SU-DHL-6 (cell line): Measurements from ENCODE around the gene RASD1.

Experiments
- H2AFZ ChIP-seq: fragments of 200-600 bp; sonication (generic); 2 replicates; pipeline ENCODE4 v1.6.1; 2014; ENCODE audit warnings: low read depth, mild to moderate bottlenecking, moderate library complexity, mixed read lengths, antibody characterized with exemption, low read length; ENCODE audit not compliant: severe bottlenecking
- H3F3A ChIP-seq: fragments of 200-600 bp; shearing (Covaris generic); 2 replicates; pipeline ENCODE4 v1.6.0; 2016; ENCODE audit warnings: antibody characterized with exemption, mild to moderate bottlenecking; ENCODE audit not compliant: insufficient read depth
- H3K27ac ChIP-seq: fragments of 200-600 bp; sonication (generic); 2 replicates; pipeline ENCODE4 v1.5.1; 2016; ENCODE audit warnings: low read depth, mild to moderate bottlenecking, low read length, moderate library complexity, mixed read lengths
- H3K27me3 ChIP-seq: fragments of 200-600 bp; sonication (generic), shearing (Covaris generic); 2 replicates; pipeline ENCODE4 v1.6.0; 2014; ENCODE audit warnings: mild to moderate bottlenecking, low read length
- H3K36me3 ChIP-seq: fragments of 200-600 bp; sonication (generic); 2 replicates; pipeline ENCODE4 v1.6.1; 2014; ENCODE audit warnings: mild to moderate bottlenecking, low read length, mixed read lengths
- H3K4me2 ChIP-seq: fragments of 300-600, 200-600 bp; shearing (Covaris generic), sonication (generic); 2 replicates; pipeline ENCODE4 v1.6.0; 2014; ENCODE audit warnings: low read length, low read depth, mild to moderate bottlenecking; ENCODE audit not compliant: poor library complexity, severe bottlenecking
- H3K4me3 ChIP-seq: fragments of 200-600 bp; sonication (generic); 2 replicates; pipeline ENCODE4 v1.5.1; 2014; ENCODE audit warnings: antibody characterized with exemption, low read length, mild to moderate bottlenecking, mixed read lengths; ENCODE audit not compliant: insufficient read depth, poor library complexity, severe bottlenecking
- H3K79me2 ChIP-seq: fragments of 200-600 bp; sonication (generic); 2 replicates; pipeline ENCODE4 v1.6.1; 2014; ENCODE audit warnings: mild to moderate bottlenecking, low read length, moderate library complexity; ENCODE audit not compliant: insufficient read depth
- H3K9ac ChIP-seq: fragments of 200-600 bp; sonication (generic); 2 replicates; pipeline ENCODE4 v1.7.0; 2014; ENCODE audit warnings: mild to moderate bottlenecking, low read length
- H3K9me2 ChIP-seq: fragments of 200-600 bp; sonication (generic); replicated peaks from 2 replicates; pipeline ENCODE4 v1.6.1; 2014; ENCODE audit warnings: low read length; ENCODE audit not compliant: insufficient read depth
- H3K9me3 ChIP-seq: fragments of 200-600 bp; sonication (generic); 2 replicates; pipeline ENCODE4 v1.6.1; 2014; ENCODE audit warnings: low read length, mixed read lengths; ENCODE audit not compliant: insufficient read depth
- H4K20me1 ChIP-seq: fragments of 200-600 bp; sonication (generic); 2 replicates; pipeline ENCODE4 v1.6.1; 2014; ENCODE audit warnings: low read depth, mild to moderate bottlenecking, antibody characterized with exemption, low read length, moderate library complexity, mixed read lengths
- EZH2phosphoT487 ChIP-seq: fragments of 200-600 bp; sonication (generic), shearing (Covaris generic); conservative IDR thresholded peaks from 2 replicates; pipeline ENCODE4 v1.6.1; 2018; ENCODE audit warnings: mild to moderate bottlenecking, antibody characterized with exemption, low read length, moderate library complexity, mixed read lengths
- TF ChIP-seq, protein P1 (sequence below): fragments of 200-600 bp; sonication (generic); IDR thresholded peaks from one replicate; pipeline ENCODE4 v1.5.1; 2017; ENCODE audit warnings: antibody characterized with exemption, mild to moderate bottlenecking, low read length, moderate library complexity; ENCODE audit not compliant: insufficient read depth, poor library complexity, severe bottlenecking

Gene RASD1

DNA sequence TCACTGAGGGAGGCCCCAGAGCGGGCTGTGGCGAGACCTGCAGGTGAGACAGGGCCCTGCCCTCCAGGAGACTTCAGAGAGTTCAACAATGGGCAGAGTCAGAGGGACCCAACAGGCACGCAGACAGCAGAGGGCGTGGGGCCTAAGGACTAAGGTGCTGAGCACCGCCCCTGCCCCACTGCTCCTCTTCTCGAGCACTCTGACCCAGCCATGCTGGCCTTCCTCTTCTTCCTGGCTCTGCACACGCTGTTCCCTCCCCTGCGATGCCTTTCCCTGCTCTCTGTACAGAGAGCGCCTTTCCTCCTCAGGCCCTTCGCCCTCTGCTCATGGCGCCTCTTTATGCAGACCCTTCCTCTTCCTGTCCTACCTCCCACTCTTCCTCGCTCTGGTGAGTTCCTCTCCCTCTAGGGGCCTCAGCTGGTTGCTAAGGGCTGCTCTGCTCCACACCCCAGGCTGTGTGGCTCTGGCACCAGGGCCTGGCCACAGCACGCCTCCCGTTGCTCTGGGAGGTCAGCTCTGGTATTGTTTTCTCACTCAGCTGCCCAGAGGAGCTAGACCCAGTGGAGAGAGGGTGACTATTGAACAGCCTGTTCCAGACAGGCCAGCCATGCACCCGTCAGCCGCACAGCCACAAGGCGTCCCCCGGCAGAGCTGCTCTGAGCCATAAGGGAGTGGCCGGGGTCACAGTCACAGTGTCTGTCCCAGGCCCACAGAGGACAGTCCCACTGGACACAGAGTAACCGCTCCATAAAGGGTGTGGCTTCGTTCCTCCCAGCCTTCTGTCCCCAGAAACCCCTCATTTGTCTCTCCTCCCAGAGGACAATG is 13.6 kb upstream of the RASD1 start:
- TF ChIP-seq EZH2phosphoT487: no peak
- TF ChIP-seq, protein P1, sequence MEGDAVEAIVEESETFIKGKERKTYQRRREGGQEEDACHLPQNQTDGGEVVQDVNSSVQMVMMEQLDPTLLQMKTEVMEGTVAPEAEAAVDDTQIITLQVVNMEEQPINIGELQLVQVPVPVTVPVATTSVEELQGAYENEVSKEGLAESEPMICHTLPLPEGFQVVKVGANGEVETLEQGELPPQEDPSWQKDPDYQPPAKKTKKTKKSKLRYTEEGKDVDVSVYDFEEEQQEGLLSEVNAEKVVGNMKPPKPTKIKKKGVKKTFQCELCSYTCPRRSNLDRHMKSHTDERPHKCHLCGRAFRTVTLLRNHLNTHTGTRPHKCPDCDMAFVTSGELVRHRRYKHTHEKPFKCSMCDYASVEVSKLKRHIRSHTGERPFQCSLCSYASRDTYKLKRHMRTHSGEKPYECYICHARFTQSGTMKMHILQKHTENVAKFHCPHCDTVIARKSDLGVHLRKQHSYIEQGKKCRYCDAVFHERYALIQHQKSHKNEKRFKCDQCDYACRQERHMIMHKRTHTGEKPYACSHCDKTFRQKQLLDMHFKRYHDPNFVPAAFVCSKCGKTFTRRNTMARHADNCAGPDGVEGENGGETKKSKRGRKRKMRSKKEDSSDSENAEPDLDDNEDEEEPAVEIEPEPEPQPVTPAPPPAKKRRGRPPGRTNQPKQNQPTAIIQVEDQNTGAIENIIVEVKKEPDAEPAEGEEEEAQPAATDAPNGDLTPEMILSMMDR: no peak
- Histone ChIP-seq H3K27ac (no peak overlapping the region), H3K9me3 (no peaks in the 10 kb centered on the region), H2AFZ (no peak overlapping the region), H3K79me2 (no peaks in the 10 kb centered on the region), H3K9ac (no peak overlapping the region), H3K4me3 (no peak overlapping the region), H4K20me1 (no peaks in the 10 kb centered on the region), H3K9me2 (no peaks in the 10 kb centered on the region), H3K4me2 (no peak overlapping the region), H3F3A (no peaks in the 10 kb centered on the region), H3K36me3 (no peaks in the 10 kb centered on the region), H3K27me3 (no peaks in the 10 kb centered on the region)

DNA sequence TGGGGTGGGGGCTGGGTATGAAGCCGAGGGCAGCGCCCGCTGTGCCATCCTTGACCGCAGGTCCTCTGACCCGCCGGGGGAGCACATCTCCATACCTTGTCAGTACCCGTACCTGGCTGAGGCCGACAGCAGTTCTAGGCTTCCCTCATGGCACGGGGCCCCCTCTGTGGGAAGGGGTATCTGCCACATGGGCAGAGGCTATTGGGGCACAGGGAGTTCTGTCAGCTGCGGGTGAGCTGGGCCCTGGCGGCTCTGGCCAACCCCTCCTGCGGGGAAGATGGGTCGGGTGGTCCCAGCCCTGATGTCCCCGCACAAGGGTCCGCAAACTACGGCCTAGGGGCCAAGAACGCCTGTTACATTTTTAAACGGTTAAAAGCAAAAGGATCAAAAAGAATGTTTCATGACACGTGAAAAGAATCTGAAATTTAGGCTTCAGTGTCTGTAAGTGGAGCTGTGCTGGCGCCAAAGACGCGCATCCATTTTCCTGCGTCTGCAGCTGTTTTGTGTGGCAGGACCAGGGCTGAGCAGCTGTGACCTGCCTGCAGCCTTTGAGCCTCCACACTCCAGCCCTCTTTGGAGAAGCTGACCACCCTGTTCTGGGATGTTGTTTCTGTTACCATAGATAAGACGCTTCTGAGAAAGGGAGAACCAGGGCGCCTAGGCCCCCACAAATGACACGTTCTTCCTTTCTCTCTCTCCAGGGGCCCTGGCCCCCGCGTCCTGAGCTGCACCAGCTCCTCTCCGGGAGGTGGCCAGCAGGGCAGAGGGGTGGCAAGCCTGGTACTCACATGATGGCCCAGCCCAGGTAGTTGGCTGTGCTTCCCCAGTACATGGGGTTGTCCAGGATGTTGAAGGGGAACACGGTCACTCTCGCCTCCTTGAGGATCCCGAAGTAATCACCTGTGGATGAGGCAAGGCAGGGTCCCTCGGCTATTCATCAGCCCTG is 12.7 kb upstream of the RASD1 start:
- Histone ChIP-seq H3K9ac (no peak overlapping the region), H2AFZ (no peak overlapping the region), H3K4me3 (no peak overlapping the region), H3K36me3 (no peaks in the 10 kb centered on the region), H3K27me3 (no peaks in the 10 kb centered on the region), H3F3A (no peaks in the 10 kb centered on the region), H3K4me2 (no peak overlapping the region), H3K9me2 (no peaks in the 10 kb centered on the region), H4K20me1 (no peaks in the 10 kb centered on the region), H3K79me2 (no peaks in the 10 kb centered on the region), H3K27ac (no peak overlapping the region), H3K9me3 (no peaks in the 10 kb centered on the region)
- TF ChIP-seq, protein P1: no peak
- no peak for TF ChIP-seq EZH2phosphoT487

DNA sequence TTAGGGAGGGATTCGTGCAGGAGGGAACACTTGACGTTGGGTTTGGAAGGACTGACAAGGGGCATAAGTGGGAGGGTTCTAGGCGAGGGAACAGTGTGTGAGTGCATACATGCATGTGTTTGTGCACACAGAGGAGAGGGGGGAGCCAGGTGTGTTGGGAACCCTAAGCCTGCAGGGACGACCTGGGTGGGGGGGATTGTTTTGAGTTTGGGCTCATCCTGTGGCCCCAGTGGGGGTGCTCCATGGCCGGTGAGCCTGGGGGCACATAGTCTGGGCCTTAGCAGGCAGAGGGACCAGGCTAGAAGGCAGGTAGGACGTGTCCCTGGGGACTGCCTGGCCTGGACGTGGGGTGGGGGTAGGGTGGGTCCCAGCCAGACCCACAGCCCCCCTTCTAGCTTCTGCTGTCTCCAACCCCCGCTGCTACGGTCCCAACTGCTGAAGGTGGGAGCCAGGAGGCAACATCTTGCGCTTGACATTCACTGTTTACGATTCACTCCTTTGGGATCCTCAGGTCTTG is 11.9 kb upstream of the RASD1 start:
- Histone ChIP-seq H3K4me3 (no peak overlapping the region), H3K9me2 (no peaks in the 10 kb centered on the region), H3K9ac (no peak overlapping the region), H3K27me3 (no peaks in the 10 kb centered on the region), H3K27ac (no peak overlapping the region), H4K20me1 (no peaks in the 10 kb centered on the region), H3K9me3 (no peaks in the 10 kb centered on the region), H2AFZ (no peak overlapping the region), H3K79me2 (no peaks in the 10 kb centered on the region), H3K36me3 (no peaks in the 10 kb centered on the region), H3F3A (no peaks in the 10 kb centered on the region), H3K4me2 (no peak overlapping the region)
- TF ChIP-seq, protein P1: no peak
- TF ChIP-seq EZH2phosphoT487: no peak
